Hippocampal formation (tissue), 2 donors: ENCODE data around the gene ROBO1.

ENCODE experiments used
- DNase-seq, 2 donors: peaks; one replicate each; lab custom pipeline; 2025; lab: John Stamatoyannopoulos, UW

Gene ROBO1

DNA sequence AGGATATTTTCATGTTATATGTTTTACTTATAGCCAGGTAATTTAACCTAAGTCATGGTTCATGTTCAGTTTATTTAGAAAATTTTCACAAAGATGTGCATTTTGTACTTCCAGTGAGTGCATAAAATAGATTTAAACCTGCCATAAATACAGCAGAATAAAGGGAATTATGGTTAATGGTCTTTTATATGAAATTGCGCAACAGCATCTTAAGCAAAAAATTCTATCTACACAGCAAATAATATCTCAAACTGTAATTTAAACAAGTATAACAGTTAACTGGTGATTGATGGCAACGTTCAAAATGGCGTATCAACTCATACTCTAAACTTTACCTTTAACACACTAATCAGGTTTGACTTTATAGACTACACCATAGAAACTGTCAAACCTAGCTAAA, 97.6 kb downstream of the ROBO1 start:
- DNase-seq: no peak

DNA sequence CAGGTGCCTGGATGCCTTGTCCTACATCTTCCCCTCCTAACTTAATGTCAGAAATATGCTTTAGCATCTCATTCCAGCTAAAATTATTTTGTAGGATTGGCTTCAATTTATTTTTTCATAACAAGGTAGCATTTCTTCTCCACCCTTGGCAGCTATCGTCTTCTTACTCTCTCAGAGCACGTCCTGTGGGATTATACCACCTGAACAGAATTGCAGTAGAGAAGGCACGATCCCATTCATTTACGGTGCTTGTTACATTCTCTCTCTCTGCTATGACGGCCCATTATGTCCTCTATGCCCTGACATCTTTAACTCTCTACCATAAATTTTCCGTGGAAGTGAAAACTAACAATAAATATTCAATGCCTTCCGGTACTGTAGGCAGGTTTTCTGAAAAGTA, 103.3 kb downstream of the ROBO1 start:
- DNase-seq: no peak

DNA sequence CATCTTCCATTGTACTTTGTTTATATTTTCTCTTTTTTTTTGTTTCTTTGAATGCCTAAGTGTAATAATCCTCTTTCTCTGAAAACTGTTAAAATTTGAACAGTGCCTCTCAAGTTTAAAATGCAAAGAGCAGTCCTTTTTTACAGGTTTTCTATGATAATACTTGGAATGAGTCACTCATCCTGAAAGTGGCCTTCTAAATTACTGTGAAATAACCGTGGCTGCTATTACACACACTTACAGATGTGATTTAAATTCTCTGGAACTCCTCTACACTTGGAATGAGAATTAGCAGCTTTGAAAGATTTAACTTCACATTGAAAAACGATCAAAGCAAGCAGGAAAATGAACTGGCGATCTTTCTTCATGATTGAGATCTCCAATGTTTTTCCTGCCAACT, 105.9 kb downstream of the ROBO1 start:
- no peak for DNase-seq

DNA sequence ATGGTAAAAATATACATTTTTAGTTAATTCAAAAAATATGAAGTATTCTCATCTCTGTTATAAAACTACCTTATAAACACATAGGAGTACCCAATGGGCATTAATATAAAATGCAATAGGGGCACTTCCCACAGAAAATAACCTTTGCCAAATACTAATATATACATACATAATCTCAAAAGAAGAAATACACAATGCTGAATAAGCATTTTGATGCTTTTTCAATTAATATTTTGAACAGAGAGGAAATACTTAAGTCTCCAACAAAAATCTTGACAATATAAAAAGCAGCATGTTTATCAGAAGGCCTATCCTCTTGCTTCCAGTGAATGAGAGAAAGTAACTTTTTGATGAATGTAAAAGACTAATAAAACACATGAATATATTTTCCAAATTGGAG, 110.7 kb downstream of the ROBO1 start:
- DNase-seq: no peak

DNA sequence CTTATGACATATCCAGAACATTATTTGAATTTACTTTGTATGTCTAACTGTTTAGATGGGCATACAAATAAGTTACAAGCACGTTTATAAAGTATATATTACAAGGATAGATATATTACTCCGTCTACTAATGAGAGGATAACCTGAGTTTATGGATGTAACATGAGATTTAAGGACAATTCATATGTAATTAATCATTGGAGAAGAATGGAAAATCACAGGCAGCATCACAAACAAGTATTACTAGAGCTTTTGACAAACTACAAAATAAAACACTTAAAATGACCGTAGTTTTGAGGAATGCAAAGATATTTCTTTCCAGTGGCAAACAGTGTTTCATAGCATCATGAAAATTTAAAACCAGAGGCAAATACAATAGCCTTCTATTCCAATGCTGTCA, 113.8 kb downstream of the ROBO1 start:
- no peak for DNase-seq

DNA sequence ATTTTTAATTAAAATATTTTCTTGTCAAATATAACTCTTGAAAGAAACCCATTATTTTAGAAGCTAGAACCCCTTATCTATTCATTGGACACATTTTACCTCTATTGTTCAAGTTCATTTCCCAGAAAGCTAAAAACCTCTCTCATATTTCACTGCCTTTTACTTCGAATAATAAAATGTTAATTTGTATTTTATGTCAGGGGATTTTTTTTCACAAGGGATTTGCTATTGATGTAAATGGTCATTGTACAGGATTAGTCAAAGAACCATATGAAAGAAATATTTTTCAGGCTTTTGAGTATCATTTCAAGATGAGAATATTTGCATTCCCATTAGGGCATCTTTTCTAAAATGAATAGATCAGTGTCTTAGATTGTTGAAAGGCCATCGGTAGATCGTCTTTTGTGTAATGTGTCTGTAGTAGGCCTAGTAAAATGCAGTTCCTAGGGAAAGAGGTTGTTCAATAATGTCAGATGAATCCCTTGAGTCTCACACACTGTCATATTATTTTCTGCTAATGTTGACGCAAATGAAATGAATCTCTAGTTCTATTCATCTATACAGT, 114.5 kb downstream of the ROBO1 start:
- DNase-seq: no peak

DNA sequence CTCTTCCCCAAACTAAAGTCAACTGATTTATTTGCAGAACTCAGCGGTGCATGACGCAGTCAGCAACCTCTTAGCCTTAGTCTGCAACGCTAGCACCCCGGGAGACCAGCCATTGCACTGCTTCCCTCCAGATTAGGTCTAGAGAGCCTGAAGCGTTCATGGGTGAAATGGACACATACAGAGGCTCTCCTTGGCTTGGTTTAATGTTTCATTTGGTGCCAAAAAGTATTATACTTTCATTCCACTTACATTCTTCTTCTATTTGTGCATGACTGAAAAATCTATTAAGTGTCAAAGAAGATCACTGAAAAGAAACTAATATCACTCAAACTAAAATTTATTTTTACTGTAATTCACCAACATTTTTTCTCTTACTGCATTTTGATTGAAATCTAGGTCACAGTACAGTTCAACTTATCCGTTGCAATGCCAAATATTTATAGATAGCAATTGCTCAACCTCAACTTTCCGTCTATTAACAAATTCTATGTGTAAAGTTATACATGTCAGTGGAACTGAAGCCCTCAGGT, 116.2 kb downstream of the ROBO1 start:
- DNase-seq: no peak

DNA sequence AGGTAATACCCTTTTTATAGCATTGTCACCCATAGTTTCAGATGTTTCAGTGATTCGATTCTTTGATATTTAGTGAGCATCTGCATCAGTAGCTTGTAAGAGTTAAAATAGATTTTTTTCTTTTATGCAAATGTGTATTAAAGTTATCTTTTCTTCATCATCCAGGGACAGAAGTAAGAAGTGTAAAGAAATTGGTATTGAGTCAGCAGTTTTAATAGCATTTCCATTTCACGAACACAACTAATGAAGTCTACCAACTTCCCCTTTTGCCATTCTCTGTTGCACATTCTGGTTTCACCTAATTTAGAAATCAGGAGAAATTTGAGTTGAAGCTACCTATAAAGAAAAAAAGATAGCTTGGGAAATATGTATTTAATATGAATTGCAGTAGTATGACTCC, 127.9 kb downstream of the ROBO1 start:
- no peak for DNase-seq

DNA sequence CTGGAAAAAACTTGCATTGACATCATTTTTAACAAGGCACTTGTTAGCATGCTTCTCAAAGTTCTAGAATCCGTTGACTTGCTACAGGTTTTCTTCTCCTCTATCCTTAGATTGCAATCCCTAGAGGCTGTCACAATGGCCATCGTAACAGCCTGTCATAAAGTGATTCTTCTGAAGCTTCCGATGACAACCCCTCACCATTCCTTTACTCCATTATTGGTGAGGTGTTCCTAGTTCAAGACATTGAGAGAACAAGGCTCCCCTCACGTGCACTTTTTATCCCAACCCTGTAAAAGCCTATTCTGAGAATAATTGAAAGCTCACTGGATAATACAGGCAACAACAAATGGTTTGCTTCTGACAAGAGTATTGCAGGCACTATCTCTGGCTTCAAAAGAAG, 131.4 kb downstream of the ROBO1 start:
- DNase-seq: no peak

DNA sequence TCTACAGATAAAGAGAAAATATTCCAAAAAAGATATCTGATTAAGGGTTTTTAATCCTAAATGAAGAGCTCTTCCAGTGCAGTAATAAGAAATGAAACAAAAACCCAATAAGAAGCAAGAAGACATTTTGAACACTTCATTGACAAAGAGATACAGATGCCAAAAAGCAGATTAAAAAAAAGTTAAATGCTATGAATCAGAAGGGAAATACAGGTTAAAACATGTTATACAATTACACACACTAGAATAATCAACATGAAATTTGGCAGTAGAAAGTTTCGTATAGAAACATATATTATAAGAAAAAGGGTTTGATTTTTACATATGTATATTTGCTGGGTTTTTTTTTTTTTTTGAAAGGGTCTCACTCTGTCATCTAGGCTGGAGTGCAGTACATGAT, 135.0 kb downstream of the ROBO1 start:
- DNase-seq: no peak

DNA sequence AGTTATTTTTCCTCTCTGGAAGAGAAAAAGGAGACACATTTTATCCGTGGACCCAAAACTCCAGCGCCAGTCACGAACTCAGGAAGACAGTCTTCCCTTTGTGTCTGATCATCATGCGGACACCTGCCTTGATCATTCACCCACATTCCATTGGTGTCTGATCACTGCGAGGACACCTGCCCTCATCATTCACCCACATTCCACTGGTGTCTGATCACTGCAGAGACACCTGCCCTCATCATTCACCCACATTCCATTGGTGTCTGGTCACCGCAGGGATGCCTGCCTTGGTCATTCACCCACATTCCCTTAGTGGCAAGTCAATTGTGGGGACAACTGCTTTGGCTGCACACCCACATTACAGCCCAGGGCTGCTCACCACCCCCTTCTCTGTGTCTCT, 148.9 kb downstream of the ROBO1 start:
- no peak for DNase-seq

DNA sequence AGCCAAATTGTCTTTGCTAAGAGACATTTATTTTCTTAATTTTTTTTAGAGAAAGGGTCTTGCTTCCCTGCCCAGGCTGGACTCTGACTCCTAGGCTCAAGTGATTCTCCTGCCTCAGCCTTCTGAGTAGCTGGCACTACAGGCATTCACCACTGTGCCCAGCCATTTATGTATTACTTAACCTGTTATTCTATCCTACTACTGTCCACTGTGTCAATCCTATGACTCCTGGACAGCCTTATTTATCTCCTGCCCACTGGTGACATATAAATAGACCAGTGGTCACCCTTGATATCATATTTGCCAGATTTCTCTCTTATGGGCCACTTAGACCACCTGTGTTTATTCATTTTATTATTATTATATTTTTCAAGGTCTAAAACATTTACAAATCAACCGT, 161.4 kb downstream of the ROBO1 start:
- no peak for DNase-seq

DNA sequence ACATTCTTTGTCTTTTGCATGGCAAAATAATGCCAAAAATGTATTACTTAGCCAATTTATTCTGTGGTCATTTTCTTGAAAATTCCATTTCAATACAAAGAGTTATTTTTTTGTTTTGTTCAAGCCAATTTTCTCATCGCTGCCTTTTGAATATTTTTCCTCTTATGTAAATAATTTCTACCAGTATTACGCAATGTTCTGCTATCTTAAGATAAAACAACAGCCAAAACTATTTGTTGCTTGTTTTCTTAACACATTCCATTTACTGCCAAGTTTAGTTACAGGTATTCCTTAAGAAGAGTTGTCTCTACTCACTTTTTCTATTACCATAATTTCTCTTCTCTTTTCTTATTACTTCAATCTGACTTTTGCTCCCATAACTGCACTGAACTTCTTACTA, 163.1 kb downstream of the ROBO1 start:
- no peak for DNase-seq

DNA sequence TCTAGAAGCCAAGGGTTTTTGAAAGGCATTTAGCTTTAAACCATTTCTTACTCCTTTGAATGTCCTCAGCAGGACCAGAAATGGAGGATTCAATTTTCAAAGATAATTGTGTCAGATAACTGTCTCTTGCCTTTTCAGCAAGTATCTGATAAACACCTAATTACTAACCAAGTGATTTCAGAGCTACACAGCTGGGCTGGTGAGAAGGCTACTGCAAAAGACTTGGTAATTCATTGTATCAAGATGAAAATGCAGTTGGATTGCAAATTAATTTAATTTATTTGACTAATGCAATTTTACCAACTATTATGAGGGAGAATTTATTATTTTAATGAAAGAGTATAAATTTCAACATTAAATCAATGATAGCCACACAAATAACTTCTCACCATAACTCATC, 165.4 kb downstream of the ROBO1 start:
- no peak for DNase-seq

DNA sequence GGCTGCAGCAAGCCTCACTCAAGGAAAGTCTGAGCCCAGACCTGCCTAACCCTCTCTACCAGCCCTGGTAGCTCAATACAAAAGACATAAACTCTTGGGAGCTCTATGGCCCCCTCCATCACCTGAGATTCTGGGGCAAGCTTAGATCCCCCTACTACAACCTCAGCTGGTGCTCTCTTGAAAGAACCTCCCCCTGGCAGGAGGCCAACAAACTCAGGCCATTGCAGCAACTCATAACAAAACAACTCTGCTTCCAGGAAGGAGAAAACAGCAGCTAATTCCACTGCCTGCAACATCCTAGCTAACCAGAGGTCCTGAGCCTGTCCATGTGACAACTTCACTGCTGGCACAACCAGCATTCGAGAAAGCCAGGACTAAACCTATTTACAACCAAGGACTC, 169.2 kb downstream of the ROBO1 start:
- no peak for DNase-seq

DNA sequence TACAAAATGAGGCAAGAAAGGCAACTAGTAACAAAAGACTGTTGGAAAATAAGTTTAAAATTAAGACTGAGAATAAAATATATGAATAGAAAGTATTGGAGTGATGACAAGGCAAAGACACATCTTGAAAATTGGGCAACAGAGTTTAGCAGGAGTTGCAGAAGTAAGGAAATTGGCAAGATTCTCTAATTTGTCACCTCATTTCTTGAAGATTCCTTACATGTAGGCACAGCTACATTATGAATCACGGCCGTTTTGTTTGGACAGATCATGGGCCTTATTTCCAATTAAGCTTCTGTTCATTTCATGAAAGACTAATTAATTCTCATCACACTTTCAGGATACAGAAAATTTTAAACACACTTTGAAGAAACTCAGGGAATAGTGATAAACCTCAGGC, 170.1 kb downstream of the ROBO1 start:
- DNase-seq: no peak

DNA sequence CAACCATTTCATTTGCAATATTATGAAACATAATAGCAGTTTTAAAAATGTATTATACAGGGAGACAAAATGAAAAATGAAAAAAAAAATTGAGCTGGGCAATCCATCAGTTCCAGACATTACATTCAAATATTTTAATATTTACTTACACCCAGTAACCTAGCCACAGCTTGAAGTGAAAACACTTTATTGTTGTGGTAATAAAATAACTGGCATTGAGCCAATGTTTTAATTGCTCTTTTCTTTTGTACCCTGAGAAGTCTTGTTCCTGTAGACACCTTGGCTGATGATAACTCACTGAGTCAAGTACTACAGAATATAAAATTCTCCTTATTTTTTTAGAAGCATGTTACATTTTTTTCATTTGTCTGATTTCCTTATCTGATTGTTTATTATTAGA, 180.6 kb downstream of the ROBO1 start:
- DNase-seq: no peak

DNA sequence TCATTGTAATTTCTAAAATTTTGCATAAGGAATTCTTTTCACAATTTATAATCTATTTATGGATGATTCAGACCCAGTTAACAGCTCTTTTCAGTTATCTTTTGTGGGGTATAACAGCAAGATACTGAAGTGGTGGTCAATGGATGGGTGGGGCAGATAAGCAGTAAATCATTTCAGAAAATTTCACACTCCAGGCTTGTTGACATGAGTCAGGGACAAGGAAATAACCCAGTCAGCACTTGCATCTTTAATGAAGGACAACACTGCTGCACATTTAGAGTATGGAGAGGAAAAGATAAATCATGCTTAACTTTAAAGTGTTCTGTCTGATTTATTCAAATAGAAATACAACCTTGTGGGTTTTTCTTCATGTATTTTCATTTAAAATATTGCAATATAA, 181.6 kb downstream of the ROBO1 start:
- DNase-seq: no peak

DNA sequence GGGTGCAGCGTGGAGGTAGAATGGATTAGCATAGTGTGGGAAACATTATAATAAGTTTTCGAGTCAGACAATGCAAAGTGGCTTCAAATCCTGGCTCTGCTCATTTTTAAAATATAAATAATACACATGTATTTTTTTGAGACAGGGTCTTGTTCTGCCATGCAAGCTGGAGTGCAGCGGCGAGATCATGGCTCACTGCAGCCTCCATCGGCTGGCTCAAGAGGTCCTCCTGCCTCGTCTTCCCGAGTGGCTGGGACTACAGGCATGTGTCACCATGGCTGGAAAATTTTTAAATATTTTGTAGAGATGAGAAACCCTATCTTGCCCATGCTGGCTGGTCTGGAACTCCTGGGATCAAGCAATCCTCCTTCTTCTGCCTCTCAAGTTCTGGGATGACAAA, 194.9 kb downstream of the ROBO1 start:
- DNase-seq: no peak

DNA sequence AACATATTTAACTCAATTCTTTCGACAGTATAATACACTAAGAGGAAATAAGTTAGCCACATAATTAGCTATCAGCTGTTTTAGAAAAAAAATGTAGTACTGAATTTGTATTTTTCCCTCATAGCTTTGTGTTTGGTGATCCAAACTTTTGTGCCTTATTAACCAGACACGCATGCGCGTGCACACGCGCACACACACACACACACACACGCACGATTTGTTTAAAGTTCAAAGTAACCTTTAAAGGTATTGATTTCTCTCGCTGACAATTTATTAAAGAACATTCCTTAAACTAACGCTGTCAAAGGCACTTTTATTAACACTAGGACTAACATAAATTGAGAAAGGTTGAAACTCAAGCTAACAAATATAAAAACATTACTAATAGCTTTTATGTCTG, 198.9 kb downstream of the ROBO1 start:
- DNase-seq: no peak

DNA sequence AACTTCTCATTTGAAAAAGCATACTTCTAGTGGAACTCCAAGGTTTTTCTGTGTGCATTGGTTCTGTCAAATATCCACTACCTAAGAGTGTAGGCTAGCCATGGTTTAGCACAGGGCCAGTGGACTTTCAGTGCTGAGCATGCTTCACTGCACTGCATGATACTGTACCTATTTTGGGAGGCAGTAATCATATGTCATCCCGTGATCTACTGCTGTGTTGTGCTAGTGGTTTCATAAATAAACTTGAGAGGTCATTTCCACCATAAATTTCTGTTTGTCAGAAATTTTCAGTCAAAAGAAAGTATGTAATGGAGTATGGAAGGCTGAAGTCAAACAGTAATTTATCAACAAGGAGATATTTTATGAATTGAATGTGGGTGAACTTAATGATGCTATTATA, 203.6 kb downstream of the ROBO1 start:
- no peak for DNase-seq

DNA sequence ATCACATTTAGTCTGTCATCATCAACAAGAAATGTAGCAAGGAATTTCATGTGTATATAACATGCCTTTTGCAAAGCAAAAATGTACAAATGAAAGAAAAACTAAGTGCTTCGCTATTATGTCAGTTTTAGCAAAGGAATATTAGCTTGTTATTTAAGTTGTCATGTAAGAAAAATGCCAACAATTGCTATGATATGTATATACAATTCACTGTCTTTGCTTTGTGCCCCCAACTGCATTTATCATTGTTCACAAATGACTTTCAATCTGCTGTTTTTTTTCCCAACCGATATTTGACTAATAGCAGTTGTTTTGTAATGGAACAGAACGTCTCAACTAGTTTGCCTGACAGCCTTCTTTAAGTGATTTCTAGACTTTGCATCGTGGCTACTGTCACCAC, 207.1 kb downstream of the ROBO1 start:
- no peak for DNase-seq

DNA sequence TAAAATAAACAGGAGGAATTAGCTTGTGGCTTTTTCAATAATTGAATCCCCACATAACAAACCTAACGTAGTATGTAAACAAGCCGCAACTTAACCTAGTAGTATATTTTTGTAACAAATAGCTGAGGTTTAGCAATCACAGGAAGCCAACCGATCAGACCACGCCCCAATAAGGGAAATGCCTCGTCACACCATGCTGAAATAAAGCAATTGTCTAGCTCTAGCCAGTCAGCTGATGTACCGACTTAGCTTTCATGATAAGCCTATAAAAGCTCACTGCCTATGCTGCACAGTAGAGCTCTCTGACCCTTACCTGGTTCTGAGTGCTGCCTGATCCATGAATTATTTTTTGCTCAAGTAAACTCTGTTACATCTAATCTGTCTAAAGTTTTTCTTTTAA, 208.9 kb downstream of the ROBO1 start:
- no peak for DNase-seq

DNA sequence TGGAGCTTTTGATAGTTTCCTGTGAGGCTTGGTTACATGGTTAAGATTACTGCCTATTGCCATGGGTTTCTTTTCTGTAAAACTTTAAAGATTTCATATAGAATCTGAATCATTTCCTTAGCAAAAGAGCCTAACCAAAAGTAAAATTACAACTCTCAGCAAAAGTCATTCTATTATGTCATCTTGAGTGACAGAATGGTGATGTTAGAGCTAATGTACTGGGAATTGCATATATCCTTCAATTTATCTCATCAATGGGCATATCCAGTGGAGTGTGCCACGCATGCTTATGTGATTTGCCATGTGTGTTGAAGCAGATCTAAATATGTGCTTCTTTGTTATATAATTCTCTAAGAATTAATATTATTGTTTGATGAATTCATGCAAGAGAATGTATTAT, 212.1 kb downstream of the ROBO1 start:
- DNase-seq: no peak

DNA sequence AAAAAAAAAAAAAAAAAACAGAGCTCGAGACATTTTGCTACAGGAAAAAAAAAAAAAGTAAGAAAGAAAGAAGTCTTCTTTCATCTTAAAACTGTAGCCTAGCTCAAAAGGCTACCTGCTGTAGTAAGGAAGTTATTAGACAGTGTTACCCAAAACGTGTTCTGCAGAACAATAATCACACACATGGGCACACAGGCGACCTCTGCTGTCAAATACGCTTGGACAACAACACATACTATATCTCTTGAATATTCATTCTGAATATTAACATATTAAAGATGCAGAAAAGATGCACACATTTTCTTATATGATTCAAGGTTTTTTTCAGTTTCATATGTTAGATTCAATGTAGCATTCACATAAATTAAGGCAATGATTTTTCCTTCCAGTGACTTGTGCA, 215.8 kb downstream of the ROBO1 start:
- no peak for DNase-seq
